Keratinocyte (primary cell): ENCODE data around the gene STS. TPM values are rescaled to one million over a fixed set of nuclear protein-coding genes. Genes with fewer than 3 reads are reported as not detected.

ENCODE experiments used
- DNase-seq: peaks from one replicate; pipeline ENCODE4 v3.0.0-alpha.2; 2011; ENCODE audit warnings: low read depth, missing footprints, low spot score
- FAIRE-seq: peaks from 2 replicates; lab custom pipeline; 2011; peaks lifted over from hg19 to GRCh38; lab: Jason Lieb, UNC
- H2AFZ ChIP-seq: 2 replicates; pipeline ENCODE4 v1.6.0; 2012; ENCODE audit warnings: low read length, control low read depth, inconsistent platforms; ENCODE audit not compliant: control insufficient read depth
- H3K27ac ChIP-seq: 2 replicates; pipeline ENCODE4 v1.5.1; 2011; ENCODE audit warnings: low read length; ENCODE audit not compliant: control insufficient read depth, insufficient read depth
- H3K27me3 ChIP-seq: 3 replicates; pipeline ENCODE4 v1.6.0; 2011; ENCODE audit warnings: low read length; ENCODE audit not compliant: control insufficient read depth, insufficient read depth; ENCODE audit errors: extremely low read depth
- H3K36me3 ChIP-seq, 2 experiments: 2 replicates in 1 of 2; 3 replicates in 1 of 2; pipeline ENCODE4 v1.5.1; 2011; ENCODE audit warnings: low read length in 2 of 2, mild to moderate bottlenecking in 1 of 2; ENCODE audit not compliant: control insufficient read depth in 2 of 2, insufficient read depth in 2 of 2; ENCODE audit errors: extremely low read depth in 1 of 2
- H3K4me1 ChIP-seq: 3 replicates; pipeline ENCODE4 v1.5.1; 2011; ENCODE audit warnings: low read length; ENCODE audit not compliant: control insufficient read depth, insufficient read depth; ENCODE audit errors: extremely low read depth
- H3K4me2 ChIP-seq: 3 replicates; pipeline ENCODE4 v1.6.0; 2011; ENCODE audit warnings: low read depth, low read length; ENCODE audit not compliant: control insufficient read depth, insufficient read depth; ENCODE audit errors: extremely low read depth
- H3K4me3 ChIP-seq, 3 experiments: fragments of 200-600 bp in 1 of 3; sonication (generic) in 1 of 3; 2 replicates in 2 of 3; 3 replicates in 1 of 3; pipeline ENCODE4 v1.5.1; 2011 to 2016; ENCODE audit warnings: low read length in 3 of 3, mild to moderate bottlenecking in 3 of 3, control low read depth in 2 of 3, inconsistent platforms in 1 of 3, low read depth in 1 of 3, mixed read lengths in 1 of 3, mixed run types in 1 of 3, moderate library complexity in 1 of 3; ENCODE audit not compliant: control insufficient read depth in 2 of 3, insufficient read depth in 2 of 3; ENCODE audit errors: extremely low read depth in 1 of 3
- H3K79me2 ChIP-seq: 2 replicates; pipeline ENCODE4 v1.6.0; 2012; ENCODE audit warnings: low read length; ENCODE audit not compliant: control insufficient read depth, insufficient read depth
- H3K9ac ChIP-seq: 3 replicates; pipeline ENCODE4 v1.6.0; 2011; ENCODE audit warnings: low read length; ENCODE audit not compliant: control insufficient read depth, insufficient read depth; ENCODE audit errors: extremely low read depth
- H3K9me1 ChIP-seq: 3 replicates; pipeline ENCODE4 v1.6.0; 2011; ENCODE audit warnings: low read length; ENCODE audit not compliant: control insufficient read depth, insufficient read depth; ENCODE audit errors: extremely low read depth
- H3K9me3 ChIP-seq: 2 replicates; pipeline ENCODE4 v1.5.1; 2012; ENCODE audit warnings: low read depth, low read length; ENCODE audit not compliant: control insufficient read depth
- H4K20me1 ChIP-seq: 3 replicates; pipeline ENCODE4 v1.6.0; 2011; ENCODE audit warnings: low read length; ENCODE audit not compliant: control insufficient read depth, insufficient read depth; ENCODE audit errors: extremely low read depth
- CTCF ChIP-seq, 3 experiments: IDR thresholded peaks in 1 of 3; conservative IDR thresholded peaks in 1 of 3; optimal IDR thresholded peaks in 1 of 3; 2 replicates in 2 of 3; 3 replicates in 1 of 3; pipeline versions ENCODE3 to v1.5.1; 2011; ENCODE audit warnings: low read length in 3 of 3, mild to moderate bottlenecking in 3 of 3, moderate library complexity in 2 of 3, control low read depth in 1 of 3, inconsistent platforms in 1 of 3; ENCODE audit not compliant: insufficient read depth in 2 of 3; ENCODE audit errors: extremely low read depth in 1 of 3
- EZH2 ChIP-seq: IDR thresholded peaks from one replicate; pipeline ENCODE4 v1.6.1; 2012; ENCODE audit warnings: inconsistent platforms, mild to moderate bottlenecking, low read length, moderate library complexity
- dilution Hi-C: fragments of 300-500 bp; cut with MboI; formaldehyde crosslinking; loops from one replicate; pipeline ENCODE4 v1.7.0; 2020; ENCODE audit warnings: low sequenced_read_pairs; ENCODE audit not compliant: extremely low pct_ligation_motif_present
- polyA plus RNA-seq, 5 experiments: library from polyadenylated mRNA; depleted of rRNA in 3 of 5; stranded (reverse) in 3 of 5; stranded (forward) in 1 of 5; unstranded in 1 of 5; fragments of >200 nt; gene quantifications; 1 replicate in 1 of 5; 2 replicates in 3 of 5; 3 replicates in 1 of 5; pipeline versions ENCODE4 v1.2.1 to v1.2.3, GENCODE V29; 2011 to 2012; ENCODE audit warnings: missing spikeins in 2 of 5, low read depth in 1 of 5, low replicate concordance in 1 of 5

STS gene
- polyA plus RNA-seq, 1 donor (not counting 4 experiments of a cell fraction or from before 2014, with no cell fraction given) = 2.9 TPM

GRCh38 chrX:7102119-7102518 lies 45.4 kb upstream of the STS start:
- FAIRE-seq = no peak

GRCh38 chrX:7106649-7107048 lies 40.9 kb upstream of the STS start:
- Histone ChIP-seq H4K20me1 (no peaks in the 10 kb centered on the region), H3K9me1 (no peaks in the 10 kb centered on the region), H3K4me1 (peaks cover 11% of the 10 kb centered on the region), H3K36me3 (peaks cover 3 to 8% of the 10 kb centered on the region in 2 experiments), H3K9ac (no peak overlapping the region), H3K4me2 (no peak overlapping the region), H3K9me3 (no peaks in the 10 kb centered on the region), H3K27me3 (no peaks in the 10 kb centered on the region), H2AFZ (no peak overlapping the region), H3K4me3 (no peak overlapping the region), H3K79me2 (peaks cover 7% of the 10 kb centered on the region), H3K27ac (no peak overlapping the region)
- dilution Hi-C loops = no loop called here
- DNase-seq = no peak
- no peak for FAIRE-seq
- no peak for TF ChIP-seq CTCF (optimal IDR thresholded peaks at IDR 0.05 in 1 of 3, IDR thresholded peaks at IDR 0.05 in 1 of 3, conservative IDR thresholded peaks at IDR 0.05 in 1 of 3; ENCODE audit: extremely low read depth in 1 of 3, insufficient read depth in 2 of 3, low read length in 3 of 3)
- TF ChIP-seq EZH2 = no peak

More at GRCh38 chrX:7102119-7102518, 45.4 kb upstream of the STS start:
- no peaks in the 10 kb centered on the region for H3K9me1 ChIP-seq
- TF ChIP-seq EZH2 = no peak
- TF ChIP-seq CTCF (optimal IDR thresholded peaks at IDR 0.05 in 1 of 3, IDR thresholded peaks at IDR 0.05 in 1 of 3, conservative IDR thresholded peaks at IDR 0.05 in 1 of 3; ENCODE audit: extremely low read depth in 1 of 3, insufficient read depth in 2 of 3, low read length in 3 of 3) = no peak
- peaks cover 3% of the 10 kb centered on the region for H4K20me1 ChIP-seq
- H3K9me3 ChIP-seq = no peaks in the 10 kb centered on the region
- H3K36me3 ChIP-seq = peaks cover 6 to 14% of the 10 kb centered on the region in 2 experiments
- H3K4me1 ChIP-seq = no peaks in the 10 kb centered on the region
- H2AFZ ChIP-seq = no peak overlapping the region
- no peak overlapping the region for H3K4me3 ChIP-seq
- no peaks in the 10 kb centered on the region for H3K27me3 ChIP-seq
- H3K27ac ChIP-seq = no peak overlapping the region
- H3K4me2 ChIP-seq = no peak overlapping the region
- no peak for DNase-seq
- peaks cover 15% of the 10 kb centered on the region for H3K79me2 ChIP-seq
- dilution Hi-C loops = no loop called here
- H3K9ac ChIP-seq = no peak overlapping the region
